HepG2 (cell line): ENCODE results near the gene SLC19A1. TPM values are rescaled to one million over a fixed set of nuclear protein-coding genes. Genes with fewer than 3 reads are reported as not detected.
A peak's percentile ranks its signal among the peaks of the same experiment; 100 is the strongest.

ENCODE experiments used
- EHMT2 ChIP-seq: fragments of 200-600 bp; sonication (generic); IDR thresholded peaks from 2 replicates; pipeline ENCODE4 v1.7.0; 2017; ENCODE audit warnings: antibody characterized with exemption, low read depth, low read length, borderline replicate concordance
- GABPB1 ChIP-seq: IDR thresholded peaks from 2 replicates; pipeline ENCODE4 v1.6.1; 2016; ENCODE audit warnings: mild to moderate bottlenecking, missing genetic modification reagents, moderate library complexity, missing compliant biosample characterization
- HMG20A ChIP-seq: IDR thresholded peaks from 2 replicates; pipeline ENCODE4 v1.6.1; 2016; ENCODE audit warnings: borderline replicate concordance
- KLF13 ChIP-seq: sonication (generic); formaldehyde crosslinking; IDR thresholded peaks from 2 replicates; pipeline ENCODE4 v1.4.0; 2020; ENCODE audit warnings: mild to moderate bottlenecking, missing genetic modification reagents
- MAFK ChIP-seq, 2 experiments: IDR thresholded peaks in 1 of 2; conservative IDR thresholded peaks in 1 of 2; 2 replicates each; pipeline ENCODE4 v1.6.1; 2011; ENCODE audit warnings: improper control_type of control experiment in 2 of 2, low read length in 2 of 2
- MLLT10 ChIP-seq: sonication (generic); formaldehyde crosslinking; IDR thresholded peaks from 2 replicates; pipeline ENCODE4 v1.4.0; 2020; ENCODE audit warnings: missing genetic modification reagents
- MXD4 ChIP-seq: IDR thresholded peaks from 2 replicates; pipeline ENCODE4 v1.6.1; 2016; ENCODE audit warnings: mild to moderate bottlenecking, missing biosample characterization, missing genetic modification reagents
- SCMH1 ChIP-seq: sonication (generic); formaldehyde crosslinking; IDR thresholded peaks from 2 replicates; pipeline ENCODE4 v1.9.0; 2021; ENCODE audit warnings: missing genetic modification reagents, mild to moderate bottlenecking, borderline replicate concordance
- STAT5B ChIP-seq: sonication (generic); formaldehyde crosslinking; IDR thresholded peaks from 2 replicates; pipeline ENCODE4 v1.4.0; 2020; ENCODE audit warnings: missing genetic modification reagents
- THAP11 ChIP-seq: IDR thresholded peaks from 2 replicates; pipeline ENCODE4 v1.6.1; 2016; ENCODE audit warnings: missing biosample characterization, missing genetic modification reagents
- THAP9 ChIP-seq: sonication (generic); formaldehyde crosslinking; IDR thresholded peaks from 2 replicates; pipeline ENCODE4; 2020; ENCODE audit warnings: missing genetic modification reagents, mild to moderate bottlenecking, borderline replicate concordance
- ZBTB2 ChIP-seq: sonication (generic); formaldehyde crosslinking; IDR thresholded peaks from 2 replicates; pipeline ENCODE4 v1.8.0; 2022; ENCODE audit warnings: low read depth, missing genetic modification reagents
- ZNF335 ChIP-seq: sonication (generic); formaldehyde crosslinking; IDR thresholded peaks from 2 replicates; pipeline ENCODE4 v1.4.0; 2020; ENCODE audit warnings: missing genetic modification reagents
- ZNF431 ChIP-seq: sonication (generic); formaldehyde crosslinking; IDR thresholded peaks from 2 replicates; pipeline ENCODE4 v1.9.0; 2022; ENCODE audit warnings: missing genetic modification reagents, low read depth, mild to moderate bottlenecking, borderline replicate concordance
- ZNF512 ChIP-seq: sonication (generic); formaldehyde crosslinking; IDR thresholded peaks from 2 replicates; pipeline ENCODE4 v1.4.0; 2020; ENCODE audit warnings: mild to moderate bottlenecking, missing genetic modification reagents
- ZNF558 ChIP-seq: sonication (generic); formaldehyde crosslinking; IDR thresholded peaks from 2 replicates; pipeline ENCODE4 v1.9.0; 2022; ENCODE audit warnings: mild to moderate bottlenecking, missing genetic modification reagents, borderline replicate concordance
- ZNF704 ChIP-seq: sonication (generic); formaldehyde crosslinking; IDR thresholded peaks from 2 replicates; pipeline ENCODE4 v1.8.1; 2023; ENCODE audit warnings: mild to moderate bottlenecking, inconsistent platforms, moderate library complexity, missing genetic modification reagents, borderline replicate concordance
- ZNF747 ChIP-seq: sonication (generic); formaldehyde crosslinking; IDR thresholded peaks from 2 replicates; pipeline ENCODE4 v1.8.1; 2023; ENCODE audit warnings: missing genetic modification reagents, mild to moderate bottlenecking, borderline replicate concordance
- polyA plus RNA-seq, 8 experiments: library from polyadenylated mRNA; depleted of rRNA in 3 of 8; stranded (reverse) in 7 of 8; unstranded in 1 of 8; fragments of >200 nt; fragmentation: Illumina TruSeq in 4 of 8; extraction: Trizol in 4 of 8; gene quantifications; 2 replicates each; pipeline versions ENCODE4 v1.2.1 to v1.2.3, GENCODE V29; 2011 to 2016; ENCODE audit warnings: low read depth in 4 of 8, missing spikeins in 1 of 8, mixed read lengths in 1 of 8; ENCODE audit not compliant: insufficient read depth in 1 of 8
- total RNA-seq, 5 experiments: library from RNA; depleted of rRNA; stranded (reverse); fragments of >200 nt; fragmentation: Illumina TruSeq; extraction: Trizol; gene quantifications; 2 replicates each; pipeline ENCODE4 v1.2.3, GENCODE V29; 2016; ENCODE audit warnings: low read depth in 1 of 5

SLC19A1 gene
- total and polyA plus RNA-seq, 2 of the 13 experiments (the other 11 are each of a cell fraction or from before 2014, with no cell fraction given): 21.8 to 23.0 TPM

GRCh38 chr21:45548711-45549491, 6.7 kb upstream of the SLC19A1 start (continued):
- TF ChIP-seq MXD4 (CRISPR knock-in tag) (0 out of 2 replicates have a peak, but pooled peaks have one; percentile 14), THAP9 (CRISPR knock-in tag) (no peak), ZNF512 (CRISPR knock-in tag) (no peak), ZNF747 (no peak), EHMT2 (no peak), KLF13 (CRISPR knock-in tag) (no peak), ZNF335 (no peak), STAT5B (no peak), ZNF558 (no peak), MAFK (conservative IDR thresholded peaks at IDR 0.05 in 1 of 2, IDR thresholded peaks at IDR 0.05 in 1 of 2; ENCODE audit: low read length in 2 of 2) (no peak), GABPB1 (CRISPR knock-in tag) (0 out of 2 replicates have a peak, but pooled peaks have one; percentile 12), THAP11 (0 out of 2 replicates have a peak, but pooled peaks have one; percentile 26), ZBTB2 (CRISPR knock-in tag) (no peak), ZNF431 (CRISPR knock-in tag) (no peak), ZNF704 (CRISPR knock-in tag) (no peak), SCMH1 (CRISPR knock-in tag) (no peak), HMG20A (CRISPR knock-in tag) (peak; percentile 29; the same call in 1 of the 2 replicates), MLLT10 (CRISPR knock-in tag) (no peak)
